NOMO-1 treated with dmso at 0.1 percent for 144 hours (cell line): ENCODE measurements around the gene EIF4G1.

Experiments
- DNase-seq: peaks from one replicate; lab custom pipeline; 2025; ENCODE audit not compliant: unreplicated experiment; lab: John Stamatoyannopoulos, UW

The EIF4G1 gene

GRCh38 chr3:184381261-184382224, 67.1 kb downstream of the EIF4G1 start:
- peak; percentile 40 for DNase-seq

GRCh38 chr3:184382326-184383032, 68.1 kb downstream of the EIF4G1 start:
- no peak for DNase-seq

DNA sequence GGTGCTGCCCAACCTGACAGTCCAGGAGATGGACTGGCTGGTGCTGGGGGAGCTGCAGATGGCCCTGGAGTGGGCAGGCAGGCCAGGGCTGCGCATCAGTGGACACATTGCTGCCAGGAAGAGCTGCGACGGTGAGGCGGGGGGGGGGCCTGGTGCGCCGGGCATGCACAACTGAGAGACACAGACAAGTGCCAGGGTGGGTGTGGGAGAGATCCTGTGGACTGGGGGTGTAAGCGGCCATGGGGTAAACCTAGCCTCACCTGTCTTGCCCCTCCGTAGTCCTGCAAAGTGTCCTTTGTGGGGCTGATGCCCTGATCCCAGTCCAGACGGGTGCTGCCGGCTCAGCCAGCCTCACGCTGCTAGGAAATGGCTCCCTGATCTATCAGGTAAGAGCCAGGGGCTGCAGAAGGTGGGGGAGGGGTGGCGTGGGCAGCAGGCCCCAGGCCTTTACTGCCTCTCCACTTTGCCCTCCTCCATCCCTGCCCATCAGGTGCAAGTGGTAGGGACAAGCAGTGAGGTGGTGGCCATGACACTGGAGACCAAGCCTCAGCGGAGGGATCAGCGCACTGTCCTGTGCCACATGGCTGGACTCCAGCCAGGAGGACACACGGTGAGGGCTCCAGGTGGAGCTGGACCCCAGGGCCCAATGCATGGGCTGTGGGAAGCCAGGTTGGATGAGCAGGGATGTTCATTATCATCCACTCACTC, 68.8 kb downstream of the EIF4G1 start:
- no peak for DNase-seq

GRCh38 chr3:184384342-184384741, 69.9 kb downstream of the EIF4G1 start:
- no peak for DNase-seq
